Neural progenitor cell (in vitro differentiated cells): ENCODE data around the gene KIAA0408.

Source experiments
- EZH2 ChIP-seq: fragments of 200-600 bp; sonication (generic); IDR thresholded peaks from 2 replicates; pipeline ENCODE4 v1.6.1; 2017; ENCODE audit warnings: antibody characterized with exemption, mild to moderate bottlenecking, moderate library complexity
- TF ChIP-seq, protein P1 (sequence below): fragments of 200-600 bp; sonication (generic); IDR thresholded peaks from 2 replicates; pipeline ENCODE4 v1.5.1; 2017; ENCODE audit warnings: antibody characterized with exemption, mild to moderate bottlenecking

DNA sequence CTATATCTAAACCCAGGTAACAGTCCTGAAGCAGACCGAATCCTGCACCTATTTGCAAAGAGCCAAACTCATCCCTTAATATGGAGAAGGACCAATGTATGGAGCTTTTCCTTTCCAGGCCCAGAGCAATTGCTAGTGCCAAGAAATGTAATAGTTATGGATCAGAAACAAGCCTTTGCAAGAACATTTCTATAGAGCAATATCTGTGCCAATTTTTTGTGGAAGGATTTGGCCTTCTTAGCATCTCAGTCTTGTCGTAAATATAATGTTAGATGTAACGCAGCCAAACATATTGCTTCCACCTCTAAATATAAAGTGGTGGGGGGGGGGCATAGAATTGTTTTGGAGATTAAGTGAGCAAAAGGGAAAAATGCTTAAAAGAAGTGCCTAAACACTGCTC is 2.7 kb downstream of the KIAA0408 start:
- TF ChIP-seq, protein P1, sequence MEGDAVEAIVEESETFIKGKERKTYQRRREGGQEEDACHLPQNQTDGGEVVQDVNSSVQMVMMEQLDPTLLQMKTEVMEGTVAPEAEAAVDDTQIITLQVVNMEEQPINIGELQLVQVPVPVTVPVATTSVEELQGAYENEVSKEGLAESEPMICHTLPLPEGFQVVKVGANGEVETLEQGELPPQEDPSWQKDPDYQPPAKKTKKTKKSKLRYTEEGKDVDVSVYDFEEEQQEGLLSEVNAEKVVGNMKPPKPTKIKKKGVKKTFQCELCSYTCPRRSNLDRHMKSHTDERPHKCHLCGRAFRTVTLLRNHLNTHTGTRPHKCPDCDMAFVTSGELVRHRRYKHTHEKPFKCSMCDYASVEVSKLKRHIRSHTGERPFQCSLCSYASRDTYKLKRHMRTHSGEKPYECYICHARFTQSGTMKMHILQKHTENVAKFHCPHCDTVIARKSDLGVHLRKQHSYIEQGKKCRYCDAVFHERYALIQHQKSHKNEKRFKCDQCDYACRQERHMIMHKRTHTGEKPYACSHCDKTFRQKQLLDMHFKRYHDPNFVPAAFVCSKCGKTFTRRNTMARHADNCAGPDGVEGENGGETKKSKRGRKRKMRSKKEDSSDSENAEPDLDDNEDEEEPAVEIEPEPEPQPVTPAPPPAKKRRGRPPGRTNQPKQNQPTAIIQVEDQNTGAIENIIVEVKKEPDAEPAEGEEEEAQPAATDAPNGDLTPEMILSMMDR, result no peak
- TF ChIP-seq EZH2, result no peak
